Left ventricle myocardium superior (tissue), 1 donor: ENCODE results near the gene IL36G. TPM values are rescaled to one million over a fixed set of nuclear protein-coding genes. Genes with fewer than 3 reads are reported as not detected.

ENCODE experiments used
- ATAC-seq: fragments of 200-7000 bp; cut with Tn5 transposase; one replicate; pipeline ENCODE4 v1.9.1; 2020; ENCODE audit warnings: mild to moderate bottlenecking, moderate library complexity
- DNase-seq: peaks from one replicate; pipeline ENCODE4 v3.0.0-alpha.2; 2020
- intact Hi-C: fragments of 100-400 bp; cut with micrococcal nuclease; formaldehyde crosslinking; loops from one replicate; pipeline ENCODE4 v1.11.0; 2022
- total RNA-seq: library from RNA; stranded (reverse); fragmentation: NEBNext Ultra II Directional; extraction: Animal tissue kit (Norgen Biotek cat#: 25700); gene quantifications from one replicate; pipeline ENCODE4 v1.2.1, GENCODE V29; 2021
- donor health status: DM: no; HTN: yes; CAD: no; lungs with severe emphysema.

Gene IL36G
- total RNA-seq, 1 donor from 2014 or later, result not detected

GRCh38 chr2:113012436-113013335, 34.9 kb downstream of the IL36G start:
- ATAC-seq (no peak), DNase-seq (no peak)
- intact Hi-C loops, result no loop called here

- intact Hi-C loops, result no loop called here
- no peak for DNase-seq
- ATAC-seq, result no peak
Observed at GRCh38 chr2:113013336-113013661, 35.5 kb downstream of the IL36G start.

- DNase-seq (no peak), ATAC-seq (no peak)
- intact Hi-C loops, result no loop called here
Observed at GRCh38 chr2:113014067-113014466, 36.3 kb downstream of the IL36G start.

GRCh38 chr2:113015042-113015441, 37.2 kb downstream of the IL36G start:
- DNase-seq (no peak), ATAC-seq (no peak)
- intact Hi-C loops, result no loop called here

- no peak for ATAC-seq
Observed at GRCh38 chr2:113015655-113016054, 37.8 kb downstream of the IL36G start.

GRCh38 chr2:113018509-113018908, 40.7 kb downstream of the IL36G start:
- intact Hi-C loops, result no loop called here
- ATAC-seq (no peak), DNase-seq (no peak)

More at GRCh38 chr2:113015655-113016054, 37.8 kb downstream of the IL36G start:
- DNase-seq, result no peak
- intact Hi-C loops, result no loop called here

- ATAC-seq (no peak), DNase-seq (no peak)
Observed at GRCh38 chr2:113021312-113021711, 43.5 kb downstream of the IL36G start.

GRCh38 chr2:113024764-113025163, 47.0 kb downstream of the IL36G start:
- intact Hi-C loops, result no loop called here
- DNase-seq (no peak), ATAC-seq (no peak)

More at GRCh38 chr2:113021312-113021711, 43.5 kb downstream of the IL36G start:
- intact Hi-C loops, result no loop called here

GRCh38 chr2:113025737-113026136, 47.9 kb downstream of the IL36G start:
- DNase-seq (no peak), ATAC-seq (no peak)
- intact Hi-C loops, result no loop called here

GRCh38 chr2:113027691-113028090, 49.9 kb downstream of the IL36G start:
- intact Hi-C loops, result no loop called here
- ATAC-seq, result no peak
- DNase-seq, result no peak

- DNase-seq, result no peak
- intact Hi-C loops, result no loop called here
- ATAC-seq, result no peak
Observed at GRCh38 chr2:113028112-113028511, 50.3 kb downstream of the IL36G start.

- DNase-seq, result no peak
- intact Hi-C loops, result no loop called here
- no peak for ATAC-seq
Observed at GRCh38 chr2:113032737-113033136, 54.9 kb downstream of the IL36G start.

GRCh38 chr2:113034016-113034415, 56.2 kb downstream of the IL36G start:
- DNase-seq (no peak), ATAC-seq (no peak)
- intact Hi-C loops, result no loop called here

Other genes with a start within 250 kb of the IL36G start
- 0.10 TPM for gene CKAP2L, start 213.4 kb upstream of the IL36G start, total RNA-seq
- gene IL1A, start 193.5 kb upstream of the IL36G start, total RNA-seq, result not detected
- 0.37 TPM for gene IL1B, start 141.2 kb upstream of the IL36G start, total RNA-seq
- gene IL37, start 66.8 kb upstream of the IL36G start, total RNA-seq, result not detected
- not detected for gene IL36A, start 27.5 kb downstream of the IL36G start, total RNA-seq
- not detected for gene IL36B, start 74.9 kb downstream of the IL36G start, total RNA-seq
- gene IL36RN, start 81.2 kb downstream of the IL36G start, total RNA-seq, result not detected
- not detected for gene IL1F10, start 90.0 kb downstream of the IL36G start, total RNA-seq
- gene IL1RN, start 149.6 kb downstream of the IL36G start, total RNA-seq, result 0.57 TPM
- gene PSD4, start 196.0 kb downstream of the IL36G start, total RNA-seq, result 2.9 TPM